SU-DHL-6 (cell line): Measurements from ENCODE around the gene NECAB2.

Experiments used
- EZH2phosphoT487 ChIP-seq: fragments of 200-600 bp; sonication (generic), shearing (Covaris generic); conservative IDR thresholded peaks from 2 replicates; pipeline ENCODE4 v1.6.1; 2018; ENCODE audit warnings: mild to moderate bottlenecking, antibody characterized with exemption, low read length, moderate library complexity, mixed read lengths
- TF ChIP-seq, protein P1 (sequence below): fragments of 200-600 bp; sonication (generic); IDR thresholded peaks from one replicate; pipeline ENCODE4 v1.5.1; 2017; ENCODE audit warnings: antibody characterized with exemption, mild to moderate bottlenecking, low read length, moderate library complexity; ENCODE audit not compliant: insufficient read depth, poor library complexity, severe bottlenecking

DNA sequence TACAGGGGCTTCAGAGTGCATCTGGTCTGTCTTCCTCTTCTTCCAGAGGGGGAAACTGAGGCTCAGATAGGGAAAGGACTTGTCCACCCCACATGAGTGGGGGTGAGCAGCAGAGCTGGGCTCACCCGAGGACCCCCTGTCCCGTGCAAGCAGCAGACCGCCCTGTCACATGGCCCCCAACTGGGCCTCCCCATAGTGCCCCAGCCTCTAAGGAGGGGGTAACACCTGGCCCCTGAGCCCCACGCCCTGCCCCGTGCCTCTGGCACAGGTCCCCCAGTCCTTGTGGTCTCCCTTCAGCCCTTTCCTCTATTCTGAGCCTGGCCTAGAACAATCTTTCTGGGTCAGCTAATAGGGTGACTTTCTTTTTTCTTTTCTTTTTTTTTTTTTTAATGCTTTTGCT lies 6.5 kb upstream of the NECAB2 start:
- TF ChIP-seq, protein P1, sequence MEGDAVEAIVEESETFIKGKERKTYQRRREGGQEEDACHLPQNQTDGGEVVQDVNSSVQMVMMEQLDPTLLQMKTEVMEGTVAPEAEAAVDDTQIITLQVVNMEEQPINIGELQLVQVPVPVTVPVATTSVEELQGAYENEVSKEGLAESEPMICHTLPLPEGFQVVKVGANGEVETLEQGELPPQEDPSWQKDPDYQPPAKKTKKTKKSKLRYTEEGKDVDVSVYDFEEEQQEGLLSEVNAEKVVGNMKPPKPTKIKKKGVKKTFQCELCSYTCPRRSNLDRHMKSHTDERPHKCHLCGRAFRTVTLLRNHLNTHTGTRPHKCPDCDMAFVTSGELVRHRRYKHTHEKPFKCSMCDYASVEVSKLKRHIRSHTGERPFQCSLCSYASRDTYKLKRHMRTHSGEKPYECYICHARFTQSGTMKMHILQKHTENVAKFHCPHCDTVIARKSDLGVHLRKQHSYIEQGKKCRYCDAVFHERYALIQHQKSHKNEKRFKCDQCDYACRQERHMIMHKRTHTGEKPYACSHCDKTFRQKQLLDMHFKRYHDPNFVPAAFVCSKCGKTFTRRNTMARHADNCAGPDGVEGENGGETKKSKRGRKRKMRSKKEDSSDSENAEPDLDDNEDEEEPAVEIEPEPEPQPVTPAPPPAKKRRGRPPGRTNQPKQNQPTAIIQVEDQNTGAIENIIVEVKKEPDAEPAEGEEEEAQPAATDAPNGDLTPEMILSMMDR: no peak
- TF ChIP-seq EZH2phosphoT487: no peak
